A673 (cell line): Measurements from ENCODE around the gene MAN2A2. TPM values are rescaled to one million over a fixed set of nuclear protein-coding genes. Genes with fewer than 3 reads are reported as not detected.

ENCODE experiments used
- BruUV-seq: library from RNA; stranded (reverse); fragments of 400-500 nt; replicated peaks from 2 replicates; lab custom pipeline; 2021; lab: Mats Ljungman, UMichigan
- CTCF ChIA-PET: fragments of 300-600 bp; sonication (Branson Sonifier 250); formaldehyde crosslinking; loops from one replicate; lab custom pipeline; 2022; ENCODE audit warnings: antibody characterized with exemption; lab: Charles Lee
- POLR2A ChIA-PET: fragments of 300-600 bp; sonication (Branson Sonifier 250); formaldehyde crosslinking; loops from one replicate; lab custom pipeline; 2022; ENCODE audit warnings: antibody characterized with exemption; ENCODE audit not compliant: low non-redundant PET; lab: Charles Lee
- DNase-seq: peaks from one replicate; pipeline ENCODE4 v3.0.0-alpha.2; 2015; ENCODE audit warnings: low spot score
- H3K27ac ChIP-seq: fragments of 200-600 bp; sonication (generic); 2 replicates; pipeline ENCODE4 v1.5.1; 2016; ENCODE audit warnings: mixed run types, low read depth, mild to moderate bottlenecking, mixed read lengths, antibody characterized with exemption, low read length; ENCODE audit not compliant: poor library complexity, severe bottlenecking
- H3K27me3 ChIP-seq: fragments of 200-600 bp; sonication (generic); replicated peaks from 2 replicates; pipeline ENCODE4 v1.6.1; 2017; ENCODE audit warnings: mixed run types, low read depth, mild to moderate bottlenecking, mixed read lengths, antibody characterized with exemption, low read length; ENCODE audit not compliant: insufficient read depth, poor library complexity
- H3K36me3 ChIP-seq: fragments of 200-600 bp; sonication (generic); 2 replicates; pipeline ENCODE4 v1.6.1; 2016; ENCODE audit warnings: mixed run types, mild to moderate bottlenecking, mixed read lengths, antibody characterized with exemption, low read length; ENCODE audit not compliant: insufficient read depth, poor library complexity, severe bottlenecking
- H3K4me1 ChIP-seq: fragments of 200-600 bp; sonication (generic); 2 replicates; pipeline ENCODE4 v1.6.1; 2017; ENCODE audit warnings: mixed run types, mild to moderate bottlenecking, mixed read lengths, antibody characterized with exemption, low read length; ENCODE audit not compliant: insufficient read depth, poor library complexity, severe bottlenecking
- H3K4me3 ChIP-seq: fragments of 200-600 bp; sonication (generic); 2 replicates; pipeline ENCODE4 v1.5.1; 2016; ENCODE audit warnings: low read depth, mixed run types, mild to moderate bottlenecking, mixed read lengths, low read length; ENCODE audit not compliant: poor library complexity, severe bottlenecking
- H3K9me3 ChIP-seq: fragments of 200-600 bp; sonication (generic); 2 replicates; pipeline ENCODE4 v1.6.1; 2016; ENCODE audit warnings: mixed run types, low read depth, mild to moderate bottlenecking, mixed read lengths, antibody characterized with exemption, low read length; ENCODE audit not compliant: poor library complexity, severe bottlenecking
- EZH2 ChIP-seq: fragments of 200-600 bp; sonication (generic); IDR thresholded peaks from 2 replicates; pipeline ENCODE4 v1.6.1; 2017; ENCODE audit warnings: borderline replicate concordance, low read depth, mild to moderate bottlenecking, mixed read lengths, antibody characterized with exemption, low read length; ENCODE audit not compliant: poor library complexity, severe bottlenecking
- intact Hi-C: fragments of 100-400 bp; cut with micrococcal nuclease; formaldehyde crosslinking; loops from one replicate; pipeline ENCODE4 v1.10.0; 2022; ENCODE audit not compliant: unreplicated experiment
- total RNA-seq: library from RNA; stranded (reverse); gene quantifications from 2 replicates; pipeline ENCODE4 v1.2.3, GENCODE V29; 2021
- TF ChIP-seq, protein P1 (sequence below): fragments of 300-800, 200-600 bp; sonication (generic); conservative IDR thresholded peaks from 2 replicates; pipeline ENCODE4 v1.5.1; 2017; ENCODE audit warnings: low read depth, mild to moderate bottlenecking, antibody characterized with exemption, low read length, moderate library complexity, mixed read lengths

The MAN2A2 gene
- total RNA-seq, 1 experiment from 2014 or later: 75.7 TPM

DNA sequence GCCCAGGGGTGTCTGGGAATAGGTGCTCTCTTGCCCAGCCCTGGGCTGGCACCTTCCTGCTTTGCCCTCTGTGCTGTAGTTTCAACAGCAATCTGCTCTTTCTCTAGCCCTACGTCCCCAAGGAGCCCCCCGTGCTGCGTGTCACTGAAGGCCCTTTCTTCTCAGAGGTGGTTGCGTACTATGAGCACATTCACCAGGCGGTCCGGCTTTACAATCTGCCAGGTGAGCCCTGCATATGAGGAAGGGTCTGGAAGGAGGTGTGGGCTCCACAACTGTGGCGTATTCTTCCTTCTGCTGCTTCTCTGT is 9.6 kb downstream of the MAN2A2 start:
- DNase-seq: no peak
- ChIA-PET CTCF (no interaction called here), POLR2A (no interaction called here)
- H3K4me1 ChIP-seq: no peaks in the 10 kb centered on the region
- peaks cover 76% of the 10 kb centered on the region for H3K36me3 ChIP-seq
- H3K27ac ChIP-seq: no peak overlapping the region
- BruUV-seq: no TSS peak
- no peak overlapping the region for H3K4me3 ChIP-seq
- H3K27me3 ChIP-seq: no peaks in the 10 kb centered on the region
- no peaks in the 10 kb centered on the region for H3K9me3 ChIP-seq
- TF ChIP-seq EZH2: no peak
- TF ChIP-seq, protein P1, sequence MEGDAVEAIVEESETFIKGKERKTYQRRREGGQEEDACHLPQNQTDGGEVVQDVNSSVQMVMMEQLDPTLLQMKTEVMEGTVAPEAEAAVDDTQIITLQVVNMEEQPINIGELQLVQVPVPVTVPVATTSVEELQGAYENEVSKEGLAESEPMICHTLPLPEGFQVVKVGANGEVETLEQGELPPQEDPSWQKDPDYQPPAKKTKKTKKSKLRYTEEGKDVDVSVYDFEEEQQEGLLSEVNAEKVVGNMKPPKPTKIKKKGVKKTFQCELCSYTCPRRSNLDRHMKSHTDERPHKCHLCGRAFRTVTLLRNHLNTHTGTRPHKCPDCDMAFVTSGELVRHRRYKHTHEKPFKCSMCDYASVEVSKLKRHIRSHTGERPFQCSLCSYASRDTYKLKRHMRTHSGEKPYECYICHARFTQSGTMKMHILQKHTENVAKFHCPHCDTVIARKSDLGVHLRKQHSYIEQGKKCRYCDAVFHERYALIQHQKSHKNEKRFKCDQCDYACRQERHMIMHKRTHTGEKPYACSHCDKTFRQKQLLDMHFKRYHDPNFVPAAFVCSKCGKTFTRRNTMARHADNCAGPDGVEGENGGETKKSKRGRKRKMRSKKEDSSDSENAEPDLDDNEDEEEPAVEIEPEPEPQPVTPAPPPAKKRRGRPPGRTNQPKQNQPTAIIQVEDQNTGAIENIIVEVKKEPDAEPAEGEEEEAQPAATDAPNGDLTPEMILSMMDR: no peak
- intact Hi-C loops: no loop called here

DNA sequence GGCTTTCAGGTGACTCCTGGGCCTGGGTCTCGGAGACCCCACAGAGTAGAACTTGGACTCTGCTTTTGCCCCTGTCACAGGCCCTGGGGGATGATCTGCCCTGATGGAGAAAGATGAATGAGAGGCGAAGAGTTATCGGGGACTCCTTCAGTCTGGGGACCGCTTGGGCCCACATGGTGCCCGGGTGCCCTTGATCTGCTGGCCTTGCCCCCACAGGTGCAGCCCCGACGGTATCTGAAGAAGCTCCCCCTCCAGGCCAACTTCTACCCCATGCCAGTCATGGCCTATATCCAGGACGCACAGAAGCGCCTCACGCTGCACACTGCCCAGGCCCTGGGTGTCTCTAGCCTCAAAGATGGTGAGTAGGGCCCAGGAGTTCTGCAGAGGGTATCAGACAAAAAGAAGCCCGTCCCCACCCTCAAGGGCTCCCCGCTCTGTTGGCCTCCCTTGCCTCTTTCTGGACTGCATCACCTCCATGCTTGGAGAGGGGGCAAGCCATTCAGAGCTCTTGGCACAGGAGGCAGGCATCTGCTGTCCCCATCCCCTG is 10.4 kb downstream of the MAN2A2 start:
- TF ChIP-seq, protein P1: no peak
- TF ChIP-seq EZH2: no peak
- BruUV-seq: no TSS peak
- no peak overlapping the region for H3K27ac ChIP-seq
- H3K36me3 ChIP-seq: peaks cover 78% of the 10 kb centered on the region
- no peaks in the 10 kb centered on the region for H3K4me1 ChIP-seq
- intact Hi-C loops: no loop called here
- CTCF ChIA-PET: no interaction called here
- H3K27me3 ChIP-seq: no peaks in the 10 kb centered on the region
- H3K9me3 ChIP-seq: no peaks in the 10 kb centered on the region
- POLR2A ChIA-PET: no interaction called here
- no peak for DNase-seq
- H3K4me3 ChIP-seq: no peak overlapping the region

DNA sequence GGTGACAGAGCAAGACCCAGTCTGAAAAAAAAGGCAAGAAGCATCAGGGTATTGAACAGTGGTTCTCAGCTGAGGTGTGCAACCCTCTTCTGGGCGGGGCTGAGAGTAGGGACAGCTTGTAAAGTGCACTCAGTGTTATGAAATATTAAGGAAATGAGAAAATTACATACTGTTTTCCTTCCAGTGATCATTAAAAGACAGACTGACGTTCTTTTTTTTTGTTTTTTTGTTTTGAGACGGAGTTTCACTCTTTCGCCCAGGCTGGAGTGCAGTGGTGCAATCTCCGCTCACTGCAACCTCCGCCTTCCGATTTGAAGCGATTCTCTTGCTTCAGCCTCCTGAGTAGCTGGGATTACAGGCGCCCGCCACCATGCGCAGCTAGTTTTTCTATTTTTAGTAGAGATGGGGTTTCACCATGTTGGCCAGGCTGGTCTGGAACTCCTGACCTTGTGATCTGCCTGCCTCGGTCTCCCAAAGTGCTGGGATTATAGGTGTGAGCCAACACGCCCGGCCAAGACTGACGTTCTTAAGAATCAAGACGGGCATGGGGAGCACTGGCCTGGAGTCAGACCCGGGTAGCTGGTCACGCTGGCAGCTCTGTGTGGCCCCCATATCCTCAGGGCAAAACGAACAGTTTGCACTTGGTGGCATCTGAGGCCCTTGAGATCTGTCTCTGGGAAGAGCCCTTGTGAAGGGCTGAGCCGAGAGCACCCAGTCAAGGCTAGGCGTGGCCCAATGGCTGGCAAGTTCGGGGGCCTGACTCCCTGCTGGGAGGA is 11.4 kb downstream of the MAN2A2 start:
- BruUV-seq: no TSS peak
- Histone ChIP-seq H3K27ac (no peak overlapping the region), H3K9me3 (no peaks in the 10 kb centered on the region), H3K36me3 (peaks cover 79% of the 10 kb centered on the region), H3K27me3 (no peaks in the 10 kb centered on the region), H3K4me1 (no peaks in the 10 kb centered on the region), H3K4me3 (no peak overlapping the region)
- CTCF ChIA-PET: no interaction called here
- no peak for DNase-seq
- POLR2A ChIA-PET: no interaction called here
- intact Hi-C loops: no loop called here
- no peak for TF ChIP-seq EZH2
- TF ChIP-seq, protein P1: no peak
